Neural progenitor cell (in vitro differentiated cells): Measurements from ENCODE around the gene TLCD3B.

Experiments
- EZH2 ChIP-seq: fragments of 200-600 bp; sonication (generic); IDR thresholded peaks from 2 replicates; pipeline ENCODE4 v1.6.1; 2017; ENCODE audit warnings: antibody characterized with exemption, mild to moderate bottlenecking, moderate library complexity
- TF ChIP-seq, protein P1 (sequence below): fragments of 200-600 bp; sonication (generic); IDR thresholded peaks from 2 replicates; pipeline ENCODE4 v1.5.1; 2017; ENCODE audit warnings: antibody characterized with exemption, mild to moderate bottlenecking

- TF ChIP-seq, protein P1, sequence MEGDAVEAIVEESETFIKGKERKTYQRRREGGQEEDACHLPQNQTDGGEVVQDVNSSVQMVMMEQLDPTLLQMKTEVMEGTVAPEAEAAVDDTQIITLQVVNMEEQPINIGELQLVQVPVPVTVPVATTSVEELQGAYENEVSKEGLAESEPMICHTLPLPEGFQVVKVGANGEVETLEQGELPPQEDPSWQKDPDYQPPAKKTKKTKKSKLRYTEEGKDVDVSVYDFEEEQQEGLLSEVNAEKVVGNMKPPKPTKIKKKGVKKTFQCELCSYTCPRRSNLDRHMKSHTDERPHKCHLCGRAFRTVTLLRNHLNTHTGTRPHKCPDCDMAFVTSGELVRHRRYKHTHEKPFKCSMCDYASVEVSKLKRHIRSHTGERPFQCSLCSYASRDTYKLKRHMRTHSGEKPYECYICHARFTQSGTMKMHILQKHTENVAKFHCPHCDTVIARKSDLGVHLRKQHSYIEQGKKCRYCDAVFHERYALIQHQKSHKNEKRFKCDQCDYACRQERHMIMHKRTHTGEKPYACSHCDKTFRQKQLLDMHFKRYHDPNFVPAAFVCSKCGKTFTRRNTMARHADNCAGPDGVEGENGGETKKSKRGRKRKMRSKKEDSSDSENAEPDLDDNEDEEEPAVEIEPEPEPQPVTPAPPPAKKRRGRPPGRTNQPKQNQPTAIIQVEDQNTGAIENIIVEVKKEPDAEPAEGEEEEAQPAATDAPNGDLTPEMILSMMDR = no peak
- TF ChIP-seq EZH2 = no peak
These were observed 35.7 kb downstream of the TLCD3B start, which contains the start of gene HIRIP3 for GRCh38 chr16:29995324-29995910.
